Mucosa of stomach (tissue), 1 donor: ENCODE measurements around the gene ZSCAN31.

Experiments
- H3K27me3 ChIP-seq: one replicate; pipeline ENCODE4 v1.7.0; 2013; ENCODE audit warnings: mild to moderate bottlenecking, low read length; ENCODE audit not compliant: control insufficient read depth, insufficient read depth
- H3K36me3 ChIP-seq: one replicate; pipeline ENCODE4 v1.7.0; 2013; ENCODE audit warnings: low read length; ENCODE audit not compliant: control insufficient read depth, insufficient read depth
- H3K4me1 ChIP-seq: one replicate; pipeline ENCODE4 v1.7.0; 2013; ENCODE audit warnings: mild to moderate bottlenecking, low read length; ENCODE audit not compliant: control insufficient read depth, insufficient read depth
- H3K4me3 ChIP-seq: one replicate; pipeline ENCODE4 v1.7.0; 2013; ENCODE audit warnings: low read length
- H3K9ac ChIP-seq: one replicate; pipeline ENCODE4 v1.7.0; 2013; ENCODE audit warnings: mild to moderate bottlenecking, low read length, moderate library complexity
- H3K9me3 ChIP-seq: one replicate; pipeline ENCODE4 v1.7.0; 2013; ENCODE audit warnings: mild to moderate bottlenecking, low read length, moderate library complexity; ENCODE audit not compliant: control insufficient read depth
- donor health status: Pancreatic carcinoma.

The ZSCAN31 gene

GRCh38 chr6:28296520-28297060 lies 39.4 kb downstream of the ZSCAN31 start:
- no peaks in the 10 kb centered on the region for H3K4me1 ChIP-seq
- H3K4me3 ChIP-seq: no peak overlapping the region
- H3K36me3 ChIP-seq: no peaks in the 10 kb centered on the region
- no peaks in the 10 kb centered on the region for H3K9me3 ChIP-seq
- H3K27me3 ChIP-seq: no peaks in the 10 kb centered on the region
- no peak overlapping the region for H3K9ac ChIP-seq

GRCh38 chr6:28295326-28295725 lies 40.6 kb downstream of the ZSCAN31 start:
- no peaks in the 10 kb centered on the region for H3K27me3 ChIP-seq
- no peak overlapping the region for H3K9ac ChIP-seq
- H3K36me3 ChIP-seq: no peaks in the 10 kb centered on the region
- no peaks in the 10 kb centered on the region for H3K4me1 ChIP-seq
- H3K4me3 ChIP-seq: no peak overlapping the region
- no peaks in the 10 kb centered on the region for H3K9me3 ChIP-seq

GRCh38 chr6:28291573-28291972 lies 44.4 kb downstream of the ZSCAN31 start:
- no peaks in the 10 kb centered on the region for H3K36me3 ChIP-seq
- H3K9me3 ChIP-seq: no peaks in the 10 kb centered on the region
- H3K4me1 ChIP-seq: no peaks in the 10 kb centered on the region
- no peak overlapping the region for H3K9ac ChIP-seq
- H3K4me3 ChIP-seq: no peak overlapping the region
- H3K27me3 ChIP-seq: no peaks in the 10 kb centered on the region

GRCh38 chr6:28282926-28283325 lies 53.0 kb downstream of the ZSCAN31 start:
- Histone ChIP-seq H3K27me3 (no peaks in the 10 kb centered on the region), H3K36me3 (no peaks in the 10 kb centered on the region), H3K9me3 (no peaks in the 10 kb centered on the region), H3K4me3 (no peak overlapping the region), H3K9ac (no peak overlapping the region), H3K4me1 (no peaks in the 10 kb centered on the region)

GRCh38 chr6:28281288-28282064 lies 54.5 kb downstream of the ZSCAN31 start, which contains the start of gene PGBD1:
TSS of gene PGBD1 (plus strand) at chr6:28281572. CDS start at chr6:28283814, 2,242 bp downstream.
- peak within 1 kb of the TSS; percentile 66 for H3K9ac ChIP-seq
- H3K9me3 ChIP-seq: no peaks in the 10 kb centered on the region
- no peaks in the 10 kb centered on the region for H3K4me1 ChIP-seq
- H3K27me3 ChIP-seq: no peaks in the 10 kb centered on the region
- H3K4me3 ChIP-seq: peak within 1 kb of the TSS; percentile 27
- no peaks in the 10 kb centered on the region for H3K36me3 ChIP-seq

GRCh38 chr6:28280595-28281287 lies 55.2 kb downstream of the ZSCAN31 start:
- Histone ChIP-seq H3K4me3 (peak overlapping the region; percentile 27), H3K9me3 (no peaks in the 10 kb centered on the region), H3K36me3 (no peaks in the 10 kb centered on the region), H3K4me1 (no peaks in the 10 kb centered on the region), H3K27me3 (no peaks in the 10 kb centered on the region), H3K9ac (peak overlapping the region; percentile 66)

GRCh38 chr6:28277746-28278145 lies 58.2 kb downstream of the ZSCAN31 start:
- Histone ChIP-seq H3K4me1 (no peaks in the 10 kb centered on the region), H3K27me3 (no peaks in the 10 kb centered on the region), H3K9me3 (no peaks in the 10 kb centered on the region), H3K36me3 (no peaks in the 10 kb centered on the region), H3K4me3 (no peak overlapping the region), H3K9ac (no peak overlapping the region)

GRCh38 chr6:28274888-28275287 lies 61.1 kb downstream of the ZSCAN31 start:
- Histone ChIP-seq H3K27me3 (no peaks in the 10 kb centered on the region), H3K36me3 (no peaks in the 10 kb centered on the region), H3K9me3 (no peaks in the 10 kb centered on the region), H3K4me3 (no peak overlapping the region), H3K9ac (no peak overlapping the region), H3K4me1 (no peaks in the 10 kb centered on the region)
